Retina (tissue), 1 donor: ENCODE data around the gene GADL1.

Source experiments
- DNase-seq: peaks from one replicate; pipeline ENCODE4 v3.0.0-alpha.2; 2016

GADL1 gene

DNA sequence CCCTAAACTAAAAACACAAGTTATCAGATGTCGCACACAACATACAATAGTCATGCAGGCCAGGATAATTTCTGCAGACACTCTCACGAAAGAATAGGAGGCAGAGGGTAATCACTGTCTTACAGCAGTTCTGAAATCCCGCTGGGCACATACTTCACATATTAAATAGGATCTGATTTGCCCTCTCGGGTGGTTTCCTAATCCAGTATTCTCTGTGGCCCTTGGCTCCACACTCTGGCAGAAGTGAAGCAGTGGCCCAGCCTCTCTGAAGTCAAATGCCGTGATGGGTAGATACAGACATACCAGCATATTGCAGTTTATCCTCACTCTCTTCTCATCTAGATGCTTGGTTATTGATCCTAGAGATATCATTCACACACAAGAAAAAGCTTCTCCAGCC, 19.0 kb downstream of the GADL1 start:
- no peak for DNase-seq

DNA sequence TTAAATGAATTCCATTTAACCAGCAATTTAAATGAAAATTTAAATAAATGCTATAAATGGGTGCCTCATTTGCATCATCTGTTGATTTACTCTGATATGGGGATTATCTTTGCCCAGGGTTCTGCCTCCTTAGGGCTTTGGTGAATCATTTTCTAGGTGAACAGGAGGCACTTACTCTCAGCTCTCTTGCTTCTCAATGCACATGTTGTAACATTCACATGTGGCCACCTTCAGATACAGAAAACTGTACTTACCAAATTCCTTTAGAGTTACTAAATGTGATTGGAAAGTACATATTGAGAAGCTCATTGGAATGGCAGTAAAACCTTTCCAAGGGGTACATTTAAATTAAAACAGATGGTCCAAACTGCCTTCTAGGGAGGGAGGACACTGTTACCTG, 20.8 kb downstream of the GADL1 start:
- DNase-seq, result no peak

DNA sequence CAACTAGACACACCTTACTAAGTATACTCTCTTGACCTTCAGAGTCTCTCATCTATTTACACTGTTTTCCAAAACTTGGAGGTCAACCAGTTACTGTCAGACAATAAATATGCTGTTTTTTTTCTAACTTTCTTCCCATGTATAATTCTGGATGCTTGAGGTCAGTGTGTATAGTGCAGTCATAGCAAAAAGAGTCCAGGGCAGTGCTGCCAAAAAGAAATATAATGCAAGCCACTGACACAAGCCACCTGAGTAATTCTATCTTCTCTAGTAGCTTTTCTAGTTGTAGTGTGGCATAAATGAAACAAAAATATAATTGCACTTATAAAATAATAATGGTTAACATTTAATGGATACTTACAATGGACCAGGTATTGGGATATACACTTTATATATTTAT, 21.6 kb downstream of the GADL1 start:
- no peak for DNase-seq

DNA sequence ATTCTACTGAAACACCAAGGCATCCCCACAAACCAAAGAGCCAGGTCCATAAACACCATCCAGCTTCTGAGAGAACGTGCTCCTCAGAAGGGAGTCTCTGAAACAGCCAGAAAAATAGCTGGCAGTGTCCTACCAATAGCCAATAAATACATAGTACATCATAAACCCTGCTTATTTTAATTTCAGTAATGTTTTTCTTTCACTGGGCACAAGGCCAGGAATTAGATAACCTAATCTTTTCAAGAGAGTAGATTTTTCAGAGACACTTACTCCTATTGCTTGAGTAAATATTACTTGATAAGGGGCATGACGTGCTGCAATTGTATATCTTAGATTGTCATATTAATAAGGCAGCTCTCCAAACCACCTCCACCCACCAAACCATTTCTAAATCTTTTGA, 22.7 kb downstream of the GADL1 start:
- DNase-seq, result no peak

DNA sequence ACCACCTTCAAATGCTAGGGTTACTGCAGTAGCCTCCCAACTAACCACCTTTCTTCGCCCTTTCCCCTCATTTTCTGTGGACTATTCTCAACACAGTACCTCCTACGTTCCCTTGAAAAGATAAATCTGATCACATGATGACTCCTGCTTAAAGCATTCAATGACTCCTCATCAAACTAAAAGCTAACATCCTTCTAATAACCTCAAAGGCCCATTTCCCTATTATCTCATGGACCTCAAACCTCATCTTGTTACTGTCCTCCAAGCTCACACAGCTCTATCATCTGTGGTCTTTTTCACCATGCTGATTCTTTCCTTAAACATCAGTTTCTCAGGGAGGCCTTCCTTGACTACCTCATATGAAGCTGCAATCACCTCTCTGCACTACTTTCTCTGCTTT, 29.6 kb downstream of the GADL1 start:
- no peak for DNase-seq

DNA sequence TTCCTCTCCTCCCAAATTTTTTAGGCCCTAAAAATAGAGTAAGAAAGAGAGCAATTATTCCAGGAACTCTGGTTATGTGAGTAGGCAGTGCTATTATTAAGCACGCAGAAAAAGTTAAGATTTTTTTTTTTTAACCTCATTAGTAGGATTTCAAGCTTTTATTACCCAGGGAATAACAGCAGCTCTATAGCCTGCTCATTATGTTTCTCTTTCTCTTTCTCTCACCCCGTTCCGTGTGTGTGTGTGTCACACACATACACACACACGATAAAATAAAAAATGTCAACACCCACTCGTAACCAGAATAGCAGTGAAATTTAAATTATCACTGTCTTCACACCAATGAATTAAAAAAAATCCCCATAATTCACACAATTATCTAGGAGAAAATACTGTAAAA, 30.3 kb downstream of the GADL1 start:
- DNase-seq, result no peak

DNA sequence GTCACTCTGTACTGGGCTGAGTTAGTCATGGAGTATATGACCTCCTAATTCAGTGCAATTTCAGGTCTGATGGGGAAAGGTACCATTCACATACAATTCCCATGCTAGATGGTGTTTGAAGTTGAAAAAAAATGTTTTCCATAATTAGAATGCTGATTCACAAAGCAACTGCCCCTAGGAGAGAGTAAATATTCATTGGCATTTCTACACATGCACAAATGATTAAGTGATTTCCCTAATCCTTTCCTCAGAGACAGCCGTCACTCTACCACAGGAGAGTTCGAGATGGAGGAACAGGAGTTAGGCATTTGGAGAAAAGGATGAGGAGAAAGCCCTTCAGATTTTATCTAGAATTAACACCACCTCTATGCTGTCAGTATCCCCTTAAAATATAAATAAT, 32.5 kb downstream of the GADL1 start:
- no peak for DNase-seq

DNA sequence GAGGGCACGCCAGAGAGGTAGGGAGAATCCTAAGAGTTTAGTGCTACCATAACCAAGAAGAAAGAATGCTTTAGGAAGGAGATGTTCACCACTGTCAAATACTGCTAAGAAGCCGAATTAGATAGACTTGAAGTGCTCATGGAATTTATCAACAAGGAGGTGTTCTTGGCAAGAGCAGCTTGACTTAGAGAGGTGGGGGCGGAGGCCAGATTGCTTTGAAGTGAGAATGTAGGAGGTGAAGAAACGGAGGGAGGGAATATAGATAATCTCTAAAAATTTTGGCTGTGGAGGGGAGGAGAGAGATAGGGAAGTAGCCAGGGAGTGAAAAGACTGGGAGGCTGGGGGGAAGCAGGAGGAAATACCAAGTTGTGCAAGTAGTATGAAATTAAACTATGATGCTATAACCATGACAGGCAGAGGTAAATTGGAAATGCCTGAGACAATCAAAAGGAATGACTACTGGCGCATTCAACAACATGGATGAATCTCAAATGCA, 35.5 kb downstream of the GADL1 start:
- DNase-seq, result no peak

DNA sequence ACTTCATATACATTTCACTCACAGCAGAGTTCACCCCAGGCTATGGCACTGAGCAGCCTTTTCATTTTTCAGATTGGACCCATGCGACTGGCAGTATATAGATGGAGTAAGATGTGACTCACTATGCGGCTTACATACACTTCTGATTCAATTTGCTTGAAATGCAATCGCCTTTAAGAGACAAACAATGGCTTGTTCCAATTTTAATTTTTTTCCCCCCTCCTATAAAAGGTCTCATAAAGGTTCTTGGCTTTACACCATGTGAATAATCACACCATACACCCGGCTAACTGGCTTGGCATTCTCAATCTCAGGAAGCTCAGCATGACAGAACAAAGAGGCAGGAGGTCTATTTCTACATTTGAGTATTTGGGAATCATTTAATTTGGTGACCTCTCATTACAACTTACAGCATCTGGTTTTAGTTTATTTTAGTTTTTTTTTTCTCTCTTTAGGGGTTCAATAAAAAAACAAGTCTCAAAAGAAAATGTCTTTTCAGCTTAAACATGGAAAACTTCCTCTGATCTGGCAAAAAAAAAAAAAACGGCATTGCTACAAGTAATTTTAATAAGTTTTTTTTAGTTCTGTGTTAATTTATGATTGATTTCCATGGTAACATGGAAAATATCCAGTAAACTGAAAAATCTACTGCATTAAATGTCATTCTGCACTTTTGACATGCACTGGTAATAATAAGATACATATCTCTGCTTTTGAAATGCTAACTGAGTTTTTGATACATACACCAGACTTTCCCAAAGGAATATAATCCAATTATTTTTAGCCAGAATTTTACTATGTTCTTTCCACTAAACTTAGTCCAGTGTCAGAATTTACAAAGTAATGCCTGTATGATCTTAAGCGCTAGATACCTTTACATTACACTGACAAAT, 38.8 kb downstream of the GADL1 start:
- DNase-seq, result no peak

DNA sequence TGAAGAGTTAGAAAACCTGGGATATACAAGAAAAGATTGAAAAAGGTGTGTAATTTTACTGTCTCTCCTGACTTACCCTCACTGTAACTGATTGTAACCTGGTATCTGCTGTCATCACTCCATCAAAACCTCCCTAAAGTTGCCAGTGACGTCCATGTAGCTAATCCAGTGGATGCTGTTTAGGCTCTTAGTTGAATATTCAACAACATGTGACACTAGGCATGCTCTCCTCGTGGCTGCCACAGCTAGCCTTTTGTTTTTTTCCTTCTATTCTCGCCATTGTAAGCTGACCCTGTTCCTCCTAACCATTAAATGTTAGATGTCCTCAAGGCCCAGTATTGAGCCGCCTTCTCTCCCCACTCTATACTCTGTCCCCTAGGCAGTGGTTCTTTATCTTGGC, 41.6 kb downstream of the GADL1 start:
- no peak for DNase-seq

DNA sequence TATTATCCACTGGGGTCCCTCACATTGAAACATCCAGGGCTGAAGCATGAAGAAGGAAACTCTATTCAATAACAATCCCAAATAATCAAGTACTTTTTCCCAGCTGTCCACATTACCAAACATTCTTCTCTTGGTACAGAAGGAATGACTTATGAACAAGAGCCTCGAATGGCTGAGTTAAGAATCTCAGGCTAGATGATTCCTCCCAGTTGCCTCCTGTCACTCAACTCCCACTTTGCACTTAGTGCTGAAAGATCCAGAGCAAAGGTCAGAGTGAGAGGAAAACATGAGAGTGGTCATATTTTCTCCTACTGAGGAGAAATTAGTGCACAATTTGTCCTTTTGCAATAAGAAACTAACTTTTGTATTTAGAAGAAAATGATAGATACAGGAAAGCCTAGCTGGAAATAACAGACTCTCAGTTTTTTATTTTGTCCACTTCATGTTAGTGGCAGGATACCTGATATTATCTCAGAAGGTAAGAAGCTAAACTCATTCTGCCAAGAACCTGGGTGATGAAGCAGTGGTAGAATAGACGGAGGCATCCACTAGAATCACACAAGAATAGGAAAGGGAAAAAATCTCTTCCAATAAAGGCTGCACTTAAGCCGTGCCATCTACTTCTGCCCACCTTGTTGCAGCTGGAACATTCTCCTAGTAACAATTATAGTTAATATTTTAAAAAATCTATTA, 46.2 kb downstream of the GADL1 start:
- no peak for DNase-seq

DNA sequence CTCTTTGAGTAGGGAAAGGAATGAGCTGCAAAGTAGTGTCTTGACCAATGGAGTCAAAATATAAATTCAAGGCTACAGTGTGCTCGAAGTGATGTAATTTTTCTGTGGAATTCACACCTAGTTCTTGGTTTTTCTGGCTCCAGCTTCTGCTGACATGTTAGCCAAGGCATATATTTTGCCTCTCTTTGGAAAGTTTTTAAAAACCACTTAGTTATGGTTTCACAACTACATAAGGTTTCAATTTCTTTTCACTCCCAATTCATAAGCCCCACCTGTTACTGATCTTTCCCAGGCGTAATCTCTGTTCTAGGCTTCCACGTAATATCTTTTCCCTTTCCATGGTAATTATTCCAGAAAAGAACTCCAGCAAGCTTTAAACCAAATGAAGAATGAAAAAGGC, 46.9 kb downstream of the GADL1 start:
- DNase-seq, result no peak

DNA sequence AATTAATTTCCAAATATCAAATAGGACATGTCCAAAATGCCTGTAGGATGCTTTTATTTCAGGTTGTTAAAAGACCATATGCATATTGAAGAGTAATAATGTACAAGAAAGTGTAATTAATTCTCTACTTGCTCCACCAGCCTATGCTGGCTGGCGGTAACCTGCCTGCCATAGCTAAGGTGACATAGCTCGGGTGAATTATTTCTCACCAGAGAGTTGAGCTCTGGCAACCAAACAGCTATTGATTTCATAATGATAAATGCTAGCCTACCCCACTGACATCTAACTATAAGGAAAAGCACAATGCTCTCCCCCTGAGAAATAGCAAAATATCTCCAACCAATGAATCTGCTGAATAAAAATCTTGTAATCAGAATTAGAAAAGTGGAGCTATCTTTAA, 48.9 kb downstream of the GADL1 start:
- DNase-seq, result no peak

DNA sequence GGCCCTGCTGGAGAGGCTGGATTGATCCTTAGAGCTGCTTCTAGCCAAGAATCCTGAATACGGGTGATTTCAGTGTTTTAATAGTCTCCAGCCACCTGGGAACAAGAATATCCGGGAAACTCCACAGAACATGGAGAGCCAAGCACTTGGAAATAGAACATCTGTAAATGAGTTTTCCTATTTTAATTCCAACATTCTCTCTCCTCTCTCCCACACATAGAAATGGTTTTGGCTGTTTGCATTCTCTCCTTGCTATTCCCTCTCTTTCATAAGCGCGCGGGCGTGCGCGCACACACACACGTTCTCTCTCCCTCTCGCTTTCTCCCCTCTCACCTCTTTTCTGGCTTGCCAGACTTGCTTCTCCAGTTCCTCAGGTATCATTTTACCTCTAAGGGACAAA, 50.6 kb downstream of the GADL1 start:
- no peak for DNase-seq

DNA sequence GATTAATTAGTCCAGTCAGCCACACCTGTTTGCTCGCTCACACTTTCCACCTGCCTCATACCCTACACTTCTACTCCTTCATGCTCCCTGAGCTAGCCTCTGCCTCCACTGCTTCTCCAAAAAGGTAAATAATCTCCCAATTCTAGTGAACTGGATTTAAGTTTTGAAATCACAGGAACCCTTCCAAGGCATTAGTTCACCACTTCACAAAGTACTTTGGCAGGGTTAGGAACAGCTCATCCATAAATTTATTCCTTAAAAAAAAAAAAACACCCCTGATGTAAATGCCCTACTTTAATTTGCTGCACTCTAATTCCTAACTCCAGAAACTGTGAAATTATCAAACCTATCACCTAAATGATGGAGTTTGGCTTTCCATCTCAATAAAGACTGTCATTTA, 58.3 kb downstream of the GADL1 start:
- DNase-seq, result no peak

DNA sequence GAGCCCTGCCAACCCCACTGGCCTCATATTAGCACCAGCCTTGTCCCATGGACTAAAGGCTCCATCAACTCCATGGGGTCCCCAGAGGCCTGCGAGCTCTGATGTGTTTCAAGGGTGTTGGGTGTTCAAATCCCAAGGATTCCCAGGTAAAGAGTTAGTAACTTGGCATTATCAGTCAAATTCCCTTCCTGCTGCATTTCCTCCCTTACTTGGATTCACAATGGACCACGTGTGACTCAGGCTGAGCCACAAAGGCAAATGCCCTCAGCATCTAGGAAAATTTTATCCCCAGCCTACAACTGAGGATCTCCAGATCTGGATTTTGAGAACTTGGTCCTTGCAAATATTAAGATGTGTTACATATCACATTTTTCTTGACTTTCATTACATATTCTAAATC, 58.8 kb downstream of the GADL1 start:
- no peak for DNase-seq

DNA sequence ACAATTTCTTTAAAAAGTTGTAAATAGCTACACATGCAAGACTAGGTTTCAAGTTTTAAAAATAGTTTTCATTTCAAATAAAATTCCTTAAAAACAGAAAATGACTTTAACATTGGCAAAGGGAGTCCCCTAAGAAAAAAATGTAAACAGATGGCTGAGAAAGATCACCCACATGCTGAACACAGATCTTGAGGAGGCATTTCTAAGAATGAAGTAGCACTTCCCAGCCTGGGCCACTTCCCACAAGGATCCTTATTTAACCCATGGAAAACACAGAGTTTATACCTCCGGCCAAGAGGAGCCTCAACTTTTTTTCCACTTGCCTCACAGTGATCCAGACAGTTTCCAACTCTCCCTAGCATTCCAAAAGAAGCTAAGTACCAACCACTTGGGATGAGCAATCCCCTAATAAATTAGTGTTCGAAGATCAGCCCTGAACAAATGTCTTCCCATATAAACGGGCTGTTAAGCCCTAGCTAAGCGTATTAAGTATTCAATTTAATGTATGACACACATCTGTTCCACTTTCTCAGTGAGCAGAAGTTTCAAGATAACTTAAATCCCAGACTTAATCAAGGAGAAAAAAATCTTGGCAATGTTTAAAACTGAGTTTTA, 61.4 kb downstream of the GADL1 start:
- no peak for DNase-seq

DNA sequence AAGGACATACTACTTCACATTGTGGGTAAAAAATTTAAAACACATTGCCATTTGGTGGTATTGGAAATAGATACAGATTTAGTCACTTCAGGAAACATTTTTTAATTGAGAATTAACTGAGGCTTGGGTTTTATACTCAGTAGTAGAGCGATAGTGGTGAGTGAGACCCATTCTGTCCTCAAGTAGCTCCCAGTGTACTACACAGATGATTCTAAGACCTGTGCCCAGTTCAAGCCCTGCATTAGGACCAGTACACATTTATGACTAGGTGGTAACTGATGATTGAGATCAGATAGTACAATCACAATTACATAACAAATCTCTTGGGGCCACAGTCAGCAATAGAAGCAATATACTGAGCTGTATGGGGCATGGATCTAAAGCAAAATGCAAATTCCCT, 67.4 kb downstream of the GADL1 start:
- DNase-seq, result no peak

DNA sequence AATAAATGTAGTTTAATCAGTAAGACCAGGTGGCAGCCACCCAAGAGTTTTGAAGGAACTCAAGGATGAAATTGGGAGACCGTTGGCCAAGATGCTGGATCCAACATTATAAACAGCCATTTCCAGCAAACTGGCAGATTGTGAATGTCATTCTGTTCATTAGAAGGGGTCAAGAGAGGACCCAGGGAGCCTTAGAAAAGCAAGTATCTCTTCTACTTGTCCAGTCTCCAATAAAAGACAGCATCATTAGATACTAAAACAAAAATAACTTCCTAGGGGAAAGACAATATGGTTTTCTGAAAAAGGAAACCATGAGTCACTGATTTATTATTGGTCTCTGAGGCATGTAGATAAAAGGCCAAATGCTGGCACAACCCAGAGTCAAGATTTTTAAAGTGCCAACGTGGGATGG, 67.9 kb downstream of the GADL1 start:
- DNase-seq, result no peak

DNA sequence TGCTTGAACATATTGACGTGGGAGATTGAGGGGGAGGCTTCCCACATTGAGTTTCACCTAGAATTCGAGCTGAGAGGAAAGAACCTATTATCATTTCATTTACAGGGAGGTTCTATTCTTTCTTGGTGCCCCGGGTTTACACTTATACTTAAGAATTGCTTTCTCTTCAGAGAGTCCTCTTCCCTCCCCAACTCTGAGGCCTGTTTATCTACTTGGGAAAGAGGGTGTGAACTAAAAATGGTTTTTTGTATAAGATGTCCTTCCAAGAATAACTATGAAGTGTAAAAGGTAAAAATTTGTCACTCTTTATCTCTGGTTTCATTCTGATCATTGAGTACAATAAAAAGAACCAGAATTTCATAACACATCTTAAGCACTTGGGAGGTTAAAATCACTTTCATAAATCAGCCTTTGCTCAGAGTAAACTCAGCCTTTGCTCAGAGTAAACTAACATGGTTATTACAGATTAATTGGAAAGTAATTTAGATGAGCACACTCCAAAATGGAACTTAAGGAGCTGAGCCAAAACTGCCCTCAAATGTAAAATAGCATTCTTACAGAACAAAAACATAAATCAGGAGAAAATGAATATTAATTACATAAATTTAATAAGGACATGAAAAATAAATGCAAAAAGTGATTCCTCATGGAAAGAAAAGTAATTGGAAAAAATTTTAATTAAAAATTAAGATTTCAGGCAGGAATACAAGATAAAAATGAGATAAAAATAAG, 75.2 kb downstream of the GADL1 start:
- DNase-seq, result no peak

DNA sequence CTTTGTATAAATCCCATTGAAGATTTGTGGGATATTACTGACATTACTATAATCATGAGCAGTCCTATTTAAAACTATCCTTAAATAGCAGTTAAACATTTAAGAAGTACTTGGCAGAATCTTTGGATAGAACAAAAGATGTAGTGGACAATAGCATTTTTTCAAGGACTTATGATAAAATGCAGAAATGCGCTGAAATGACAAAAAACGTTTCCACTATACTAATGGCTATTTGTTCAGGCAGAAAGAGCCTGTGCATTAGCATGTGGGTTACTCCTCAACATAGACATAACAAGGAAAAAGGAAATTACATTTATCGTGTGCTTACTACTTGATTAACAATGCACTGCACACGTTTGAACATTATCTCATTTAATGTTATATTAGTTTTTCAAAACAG, 80.7 kb downstream of the GADL1 start:
- no peak for DNase-seq

DNA sequence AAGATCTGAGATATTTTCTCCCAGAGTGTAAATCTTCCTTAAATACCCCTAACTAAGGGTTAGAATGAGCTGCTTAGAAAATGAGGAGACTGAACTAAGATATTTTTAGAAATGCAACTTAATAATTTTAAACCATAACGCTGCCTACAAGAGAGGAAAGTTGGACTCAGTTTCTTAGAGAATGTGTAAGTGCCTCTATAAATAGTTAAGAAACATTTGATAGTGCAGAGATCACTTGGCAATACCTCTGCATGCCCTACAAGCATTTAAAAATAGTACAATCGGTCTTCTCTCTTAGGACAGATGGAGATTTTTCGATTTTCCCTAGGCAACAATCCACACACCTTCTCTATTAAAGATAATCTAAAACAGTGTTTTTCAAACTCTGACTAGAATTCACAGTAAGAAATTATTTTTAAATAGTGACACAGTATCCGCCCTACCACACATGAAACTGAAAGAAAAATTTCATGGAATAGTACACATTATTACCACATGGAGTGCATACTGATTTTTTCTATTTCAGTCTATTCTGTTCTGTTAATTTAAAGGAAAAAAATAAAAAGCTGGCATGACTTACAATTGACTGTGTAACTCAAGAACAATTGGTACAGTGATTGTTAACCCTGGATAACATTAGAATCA, 83.2 kb downstream of the GADL1 start:
- DNase-seq, result no peak

DNA sequence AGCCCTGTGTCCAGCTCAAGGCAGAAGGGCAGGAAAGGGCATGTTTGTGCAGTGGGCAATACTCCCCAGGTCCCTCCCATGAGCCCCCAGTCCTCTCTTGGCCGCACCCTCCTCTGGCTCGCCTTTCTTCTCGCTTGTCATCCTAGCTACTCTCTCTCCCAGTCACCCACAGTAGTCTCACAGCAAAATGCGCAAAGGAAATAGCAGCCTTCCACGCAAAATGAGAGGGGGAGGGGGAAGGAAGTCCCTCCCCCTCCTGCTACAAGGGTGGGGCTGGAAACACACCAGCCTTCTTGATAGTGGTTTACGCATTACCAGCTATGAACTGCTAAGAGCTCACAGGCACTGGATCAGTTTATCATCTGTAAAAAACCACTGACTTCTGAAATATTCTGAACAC, 83.8 kb downstream of the GADL1 start:
- DNase-seq, result no peak
